Measurements from ENCODE around the gene RPGRIP1L. TPM values are rescaled to one million over a fixed set of nuclear protein-coding genes. Genes with fewer than 3 reads are reported as not detected.

Gene RPGRIP1L
- total and polyA plus RNA-seq, 9 of the 15 experiments (the other 6 are each of a cell fraction or from before 2014, with no cell fraction given) = 3.2 to 7.7 (median 5.8) TPM

DNA sequence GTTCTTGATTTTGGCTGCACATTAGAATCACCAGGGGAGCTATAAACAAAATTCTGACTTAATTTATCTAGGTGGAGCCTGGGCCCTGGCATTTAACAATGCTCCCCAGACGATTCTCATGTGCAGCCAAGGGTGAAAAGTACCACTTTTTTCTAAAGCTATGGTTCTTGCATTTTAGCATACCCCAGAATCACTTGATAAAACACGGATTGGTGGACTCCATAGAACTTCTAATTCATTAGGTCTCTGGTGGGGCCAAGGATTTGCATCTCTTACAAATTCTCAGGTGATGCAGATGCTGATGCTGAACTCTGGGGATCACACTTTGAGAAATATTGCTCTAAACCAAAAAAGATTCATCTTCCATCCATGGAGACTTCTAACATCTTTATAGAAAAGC lies 74.5 kb downstream of the RPGRIP1L start (continued):
- TF ChIP-seq, protein P1, sequence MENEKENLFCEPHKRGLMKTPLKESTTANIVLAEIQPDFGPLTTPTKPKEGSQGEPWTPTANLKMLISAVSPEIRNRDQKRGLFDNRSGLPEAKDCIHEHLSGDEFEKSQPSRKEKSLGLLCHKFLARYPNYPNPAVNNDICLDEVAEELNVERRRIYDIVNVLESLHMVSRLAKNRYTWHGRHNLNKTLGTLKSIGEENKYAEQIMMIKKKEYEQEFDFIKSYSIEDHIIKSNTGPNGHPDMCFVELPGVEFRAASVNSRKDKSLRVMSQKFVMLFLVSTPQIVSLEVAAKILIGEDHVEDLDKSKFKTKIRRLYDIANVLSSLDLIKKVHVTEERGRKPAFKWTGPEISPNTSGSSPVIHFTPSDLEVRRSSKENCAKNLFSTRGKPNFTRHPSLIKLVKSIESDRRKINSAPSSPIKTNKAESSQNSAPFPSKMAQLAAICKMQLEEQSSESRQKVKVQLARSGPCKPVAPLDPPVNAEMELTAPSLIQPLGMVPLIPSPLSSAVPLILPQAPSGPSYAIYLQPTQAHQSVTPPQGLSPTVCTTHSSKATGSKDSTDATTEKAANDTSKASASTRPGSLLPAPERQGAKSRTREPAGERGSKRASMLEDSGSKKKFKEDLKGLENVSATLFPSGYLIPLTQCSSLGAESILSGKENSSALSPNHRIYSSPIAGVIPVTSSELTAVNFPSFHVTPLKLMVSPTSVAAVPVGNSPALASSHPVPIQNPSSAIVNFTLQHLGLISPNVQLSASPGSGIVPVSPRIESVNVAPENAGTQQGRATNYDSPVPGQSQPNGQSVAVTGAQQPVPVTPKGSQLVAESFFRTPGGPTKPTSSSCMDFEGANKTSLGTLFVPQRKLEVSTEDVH (IDR thresholded peaks at IDR 0.05; ENCODE audit: low read depth, partially characterized antibody) = no peak
- no peak for TF ChIP-seq FUS (optimal IDR thresholded peaks at IDR 0.05; ENCODE audit: low read depth, low read length)
- TF ChIP-seq, protein P2, sequence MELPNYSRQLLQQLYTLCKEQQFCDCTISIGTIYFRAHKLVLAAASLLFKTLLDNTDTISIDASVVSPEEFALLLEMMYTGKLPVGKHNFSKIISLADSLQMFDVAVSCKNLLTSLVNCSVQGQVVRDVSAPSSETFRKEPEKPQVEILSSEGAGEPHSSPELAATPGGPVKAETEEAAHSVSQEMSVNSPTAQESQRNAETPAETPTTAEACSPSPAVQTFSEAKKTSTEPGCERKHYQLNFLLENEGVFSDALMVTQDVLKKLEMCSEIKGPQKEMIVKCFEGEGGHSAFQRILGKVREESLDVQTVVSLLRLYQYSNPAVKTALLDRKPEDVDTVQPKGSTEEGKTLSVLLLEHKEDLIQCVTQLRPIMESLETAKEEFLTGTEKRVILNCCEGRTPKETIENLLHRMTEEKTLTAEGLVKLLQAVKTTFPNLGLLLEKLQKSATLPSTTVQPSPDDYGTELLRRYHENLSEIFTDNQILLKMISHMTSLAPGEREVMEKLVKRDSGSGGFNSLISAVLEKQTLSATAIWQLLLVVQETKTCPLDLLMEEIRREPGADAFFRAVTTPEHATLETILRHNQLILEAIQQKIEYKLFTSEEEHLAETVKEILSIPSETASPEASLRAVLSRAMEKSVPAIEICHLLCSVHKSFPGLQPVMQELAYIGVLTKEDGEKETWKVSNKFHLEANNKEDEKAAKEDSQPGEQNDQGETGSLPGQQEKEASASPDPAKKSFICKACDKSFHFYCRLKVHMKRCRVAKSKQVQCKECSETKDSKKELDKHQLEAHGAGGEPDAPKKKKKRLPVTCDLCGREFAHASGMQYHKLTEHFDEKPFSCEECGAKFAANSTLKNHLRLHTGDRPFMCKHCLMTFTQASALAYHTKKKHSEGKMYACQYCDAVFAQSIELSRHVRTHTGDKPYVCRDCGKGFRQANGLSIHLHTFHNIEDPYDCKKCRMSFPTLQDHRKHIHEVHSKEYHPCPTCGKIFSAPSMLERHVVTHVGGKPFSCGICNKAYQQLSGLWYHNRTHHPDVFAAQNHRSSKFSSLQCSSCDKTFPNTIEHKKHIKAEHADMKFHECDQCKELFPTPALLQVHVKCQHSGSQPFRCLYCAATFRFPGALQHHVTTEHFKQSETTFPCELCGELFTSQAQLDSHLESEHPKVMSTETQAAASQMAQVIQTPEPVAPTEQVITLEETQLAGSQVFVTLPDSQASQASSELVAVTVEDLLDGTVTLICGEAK (IDR thresholded peaks at IDR 0.05) = no peak
- TF ChIP-seq, protein P2 (CRISPR knock-in tag; IDR thresholded peaks at IDR 0.05) = no peak
- TF ChIP-seq, protein P3, sequence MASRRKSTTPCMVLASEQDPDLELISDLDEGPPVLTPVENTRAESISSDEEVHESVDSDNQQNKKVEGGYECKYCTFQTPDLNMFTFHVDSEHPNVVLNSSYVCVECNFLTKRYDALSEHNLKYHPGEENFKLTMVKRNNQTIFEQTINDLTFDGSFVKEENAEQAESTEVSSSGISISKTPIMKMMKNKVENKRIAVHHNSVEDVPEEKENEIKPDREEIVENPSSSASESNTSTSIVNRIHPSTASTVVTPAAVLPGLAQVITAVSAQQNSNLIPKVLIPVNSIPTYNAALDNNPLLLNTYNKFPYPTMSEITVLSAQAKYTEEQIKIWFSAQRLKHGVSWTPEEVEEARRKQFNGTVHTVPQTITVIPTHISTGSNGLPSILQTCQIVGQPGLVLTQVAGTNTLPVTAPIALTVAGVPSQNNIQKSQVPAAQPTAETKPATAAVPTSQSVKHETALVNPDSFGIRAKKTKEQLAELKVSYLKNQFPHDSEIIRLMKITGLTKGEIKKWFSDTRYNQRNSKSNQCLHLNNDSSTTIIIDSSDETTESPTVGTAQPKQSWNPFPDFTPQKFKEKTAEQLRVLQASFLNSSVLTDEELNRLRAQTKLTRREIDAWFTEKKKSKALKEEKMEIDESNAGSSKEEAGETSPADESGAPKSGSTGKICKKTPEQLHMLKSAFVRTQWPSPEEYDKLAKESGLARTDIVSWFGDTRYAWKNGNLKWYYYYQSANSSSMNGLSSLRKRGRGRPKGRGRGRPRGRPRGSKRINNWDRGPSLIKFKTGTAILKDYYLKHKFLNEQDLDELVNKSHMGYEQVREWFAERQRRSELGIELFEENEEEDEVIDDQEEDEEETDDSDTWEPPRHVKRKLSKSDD (conservative IDR thresholded peaks at IDR 0.05; ENCODE audit: low read length) = no peak
